ENCODE measurements around the gene DYRK3. TPM values are rescaled to one million over a fixed set of nuclear protein-coding genes. Genes with fewer than 3 reads are reported as not detected.

DYRK3 gene
- total and polyA plus RNA-seq, 9 of the 15 experiments (the other 6 are each of a cell fraction or from before 2014, with no cell fraction given), result 4.5 to 33.7 (median 25.7) TPM

DNA sequence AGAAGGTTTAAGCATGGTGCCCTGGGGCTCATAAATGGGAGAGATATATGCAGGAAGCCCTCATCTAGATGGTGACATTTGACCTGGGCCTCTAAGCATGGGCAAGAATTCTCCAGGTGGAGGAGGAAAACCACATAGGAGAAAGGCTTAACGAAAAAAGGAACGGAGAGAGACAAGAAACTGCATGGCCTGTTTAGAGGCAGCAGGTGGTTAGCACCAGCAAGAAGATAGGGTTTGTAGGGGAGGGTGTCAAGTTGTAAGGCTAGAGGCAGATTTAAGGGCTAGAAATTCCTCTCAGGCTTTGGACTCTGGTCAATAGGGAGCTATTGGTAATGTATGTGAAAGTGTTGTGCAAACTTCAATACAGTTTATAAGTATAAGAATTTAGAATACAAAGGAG is 41.2 kb downstream of the DYRK3 start:
- Histone ChIP-seq H3K36me3 (ENCODE audit: control insufficient read depth, insufficient read depth, low read length) (no peaks in the 10 kb centered on the region), H2AFZ (ENCODE audit: low read depth, low read length) (peak overlapping the region; percentile 46; the same call in 1 of the 2 replicates), H3K4me3 (no peak overlapping the region), H3K9ac (ENCODE audit: insufficient read depth in 1 of 2, low read depth in 2 of 2, low read length in 2 of 2) (no peak overlapping the region; a peak in 1 of 4 replicates), H3K9me1 (ENCODE audit: control insufficient read depth, insufficient read depth, low read length) (peaks cover 3% of the 10 kb centered on the region), H3K79me2 (ENCODE audit: control insufficient read depth, insufficient read depth, low read length) (no peaks in the 10 kb centered on the region), H3K4me1 (replicated peaks in 1 of 2; ENCODE audit: control insufficient read depth in 2 of 2, insufficient read depth in 2 of 2, low read length in 2 of 2) (peaks cover 34 to 75% of the 10 kb centered on the region in 2 experiments), H3K4me2 (ENCODE audit: insufficient read depth, low read length) (no peak overlapping the region), H3K27me3 (ENCODE audit: control insufficient read depth in 2 of 2, insufficient read depth in 2 of 2, low read length in 2 of 2) (no peaks in the 10 kb centered on the region; a peak in 1 of 5 replicates), H4K20me1 (replicated peaks; ENCODE audit: control insufficient read depth, insufficient read depth, low read length) (no peaks in the 10 kb centered on the region), H3K27ac (ENCODE audit: extremely low read depth, low read depth, low read length) (no peak overlapping the region), H3K9me3 (replicated peaks; ENCODE audit: control insufficient read depth, insufficient read depth, low read depth, low read length) (no peaks in the 10 kb centered on the region)
- intact Hi-C loops (cut with micrococcal nuclease) (no loop called here), in situ Hi-C loops (cut with MboI) (no loop called here)
- DNase-seq (ENCODE audit: extremely low read depth in 1 of 4, low spot score in 3 of 4) (no peak), ATAC-seq (no peak), FAIRE-seq (no peak)
- CTCF ChIA-PET (ENCODE audit: low intra/inter-chr PET ratio), result interaction anchor here (0.6 kb wide), 1 partner anchor 230 kb away, joined by 3 read pairs; no protein-coding TSS in a partner anchor
- POLR2A ChIA-PET, result interaction anchor here (0.7 to 1.6 kb wide), 5 partner anchors 8 to 62 kb away, joined by 3 to 5 read pairs (median 4); partner anchors contain the start of gene MAPKAPK2
- 3% methylated on average over 2 of the region's 2 CpGs for WGBS (ENCODE audit: insufficient coverage, low coverage, missing lambda C conversion rate)
- no TSS peak for BruUV-seq (replicated peaks)
- TF ChIP-seq, protein P1, sequence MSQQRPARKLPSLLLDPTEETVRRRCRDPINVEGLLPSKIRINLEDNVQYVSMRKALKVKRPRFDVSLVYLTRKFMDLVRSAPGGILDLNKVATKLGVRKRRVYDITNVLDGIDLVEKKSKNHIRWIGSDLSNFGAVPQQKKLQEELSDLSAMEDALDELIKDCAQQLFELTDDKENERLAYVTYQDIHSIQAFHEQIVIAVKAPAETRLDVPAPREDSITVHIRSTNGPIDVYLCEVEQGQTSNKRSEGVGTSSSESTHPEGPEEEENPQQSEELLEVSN (IDR thresholded peaks at IDR 0.05; ENCODE audit: borderline replicate concordance in 1 of 2, extremely low read depth in 1 of 2, insufficient read depth in 1 of 2, insufficient read length in 1 of 2, low read depth in 1 of 2, low read length in 1 of 2, poor library complexity in 1 of 2, severe bottlenecking in 1 of 2), result peak in 1 of 2 experiments; percentile 13
- TF ChIP-seq, protein P2, sequence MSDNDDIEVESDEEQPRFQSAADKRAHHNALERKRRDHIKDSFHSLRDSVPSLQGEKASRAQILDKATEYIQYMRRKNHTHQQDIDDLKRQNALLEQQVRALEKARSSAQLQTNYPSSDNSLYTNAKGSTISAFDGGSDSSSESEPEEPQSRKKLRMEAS (CRISPR knock-in tag; IDR thresholded peaks at IDR 0.05), result no peak
- TF ChIP-seq, protein P3, sequence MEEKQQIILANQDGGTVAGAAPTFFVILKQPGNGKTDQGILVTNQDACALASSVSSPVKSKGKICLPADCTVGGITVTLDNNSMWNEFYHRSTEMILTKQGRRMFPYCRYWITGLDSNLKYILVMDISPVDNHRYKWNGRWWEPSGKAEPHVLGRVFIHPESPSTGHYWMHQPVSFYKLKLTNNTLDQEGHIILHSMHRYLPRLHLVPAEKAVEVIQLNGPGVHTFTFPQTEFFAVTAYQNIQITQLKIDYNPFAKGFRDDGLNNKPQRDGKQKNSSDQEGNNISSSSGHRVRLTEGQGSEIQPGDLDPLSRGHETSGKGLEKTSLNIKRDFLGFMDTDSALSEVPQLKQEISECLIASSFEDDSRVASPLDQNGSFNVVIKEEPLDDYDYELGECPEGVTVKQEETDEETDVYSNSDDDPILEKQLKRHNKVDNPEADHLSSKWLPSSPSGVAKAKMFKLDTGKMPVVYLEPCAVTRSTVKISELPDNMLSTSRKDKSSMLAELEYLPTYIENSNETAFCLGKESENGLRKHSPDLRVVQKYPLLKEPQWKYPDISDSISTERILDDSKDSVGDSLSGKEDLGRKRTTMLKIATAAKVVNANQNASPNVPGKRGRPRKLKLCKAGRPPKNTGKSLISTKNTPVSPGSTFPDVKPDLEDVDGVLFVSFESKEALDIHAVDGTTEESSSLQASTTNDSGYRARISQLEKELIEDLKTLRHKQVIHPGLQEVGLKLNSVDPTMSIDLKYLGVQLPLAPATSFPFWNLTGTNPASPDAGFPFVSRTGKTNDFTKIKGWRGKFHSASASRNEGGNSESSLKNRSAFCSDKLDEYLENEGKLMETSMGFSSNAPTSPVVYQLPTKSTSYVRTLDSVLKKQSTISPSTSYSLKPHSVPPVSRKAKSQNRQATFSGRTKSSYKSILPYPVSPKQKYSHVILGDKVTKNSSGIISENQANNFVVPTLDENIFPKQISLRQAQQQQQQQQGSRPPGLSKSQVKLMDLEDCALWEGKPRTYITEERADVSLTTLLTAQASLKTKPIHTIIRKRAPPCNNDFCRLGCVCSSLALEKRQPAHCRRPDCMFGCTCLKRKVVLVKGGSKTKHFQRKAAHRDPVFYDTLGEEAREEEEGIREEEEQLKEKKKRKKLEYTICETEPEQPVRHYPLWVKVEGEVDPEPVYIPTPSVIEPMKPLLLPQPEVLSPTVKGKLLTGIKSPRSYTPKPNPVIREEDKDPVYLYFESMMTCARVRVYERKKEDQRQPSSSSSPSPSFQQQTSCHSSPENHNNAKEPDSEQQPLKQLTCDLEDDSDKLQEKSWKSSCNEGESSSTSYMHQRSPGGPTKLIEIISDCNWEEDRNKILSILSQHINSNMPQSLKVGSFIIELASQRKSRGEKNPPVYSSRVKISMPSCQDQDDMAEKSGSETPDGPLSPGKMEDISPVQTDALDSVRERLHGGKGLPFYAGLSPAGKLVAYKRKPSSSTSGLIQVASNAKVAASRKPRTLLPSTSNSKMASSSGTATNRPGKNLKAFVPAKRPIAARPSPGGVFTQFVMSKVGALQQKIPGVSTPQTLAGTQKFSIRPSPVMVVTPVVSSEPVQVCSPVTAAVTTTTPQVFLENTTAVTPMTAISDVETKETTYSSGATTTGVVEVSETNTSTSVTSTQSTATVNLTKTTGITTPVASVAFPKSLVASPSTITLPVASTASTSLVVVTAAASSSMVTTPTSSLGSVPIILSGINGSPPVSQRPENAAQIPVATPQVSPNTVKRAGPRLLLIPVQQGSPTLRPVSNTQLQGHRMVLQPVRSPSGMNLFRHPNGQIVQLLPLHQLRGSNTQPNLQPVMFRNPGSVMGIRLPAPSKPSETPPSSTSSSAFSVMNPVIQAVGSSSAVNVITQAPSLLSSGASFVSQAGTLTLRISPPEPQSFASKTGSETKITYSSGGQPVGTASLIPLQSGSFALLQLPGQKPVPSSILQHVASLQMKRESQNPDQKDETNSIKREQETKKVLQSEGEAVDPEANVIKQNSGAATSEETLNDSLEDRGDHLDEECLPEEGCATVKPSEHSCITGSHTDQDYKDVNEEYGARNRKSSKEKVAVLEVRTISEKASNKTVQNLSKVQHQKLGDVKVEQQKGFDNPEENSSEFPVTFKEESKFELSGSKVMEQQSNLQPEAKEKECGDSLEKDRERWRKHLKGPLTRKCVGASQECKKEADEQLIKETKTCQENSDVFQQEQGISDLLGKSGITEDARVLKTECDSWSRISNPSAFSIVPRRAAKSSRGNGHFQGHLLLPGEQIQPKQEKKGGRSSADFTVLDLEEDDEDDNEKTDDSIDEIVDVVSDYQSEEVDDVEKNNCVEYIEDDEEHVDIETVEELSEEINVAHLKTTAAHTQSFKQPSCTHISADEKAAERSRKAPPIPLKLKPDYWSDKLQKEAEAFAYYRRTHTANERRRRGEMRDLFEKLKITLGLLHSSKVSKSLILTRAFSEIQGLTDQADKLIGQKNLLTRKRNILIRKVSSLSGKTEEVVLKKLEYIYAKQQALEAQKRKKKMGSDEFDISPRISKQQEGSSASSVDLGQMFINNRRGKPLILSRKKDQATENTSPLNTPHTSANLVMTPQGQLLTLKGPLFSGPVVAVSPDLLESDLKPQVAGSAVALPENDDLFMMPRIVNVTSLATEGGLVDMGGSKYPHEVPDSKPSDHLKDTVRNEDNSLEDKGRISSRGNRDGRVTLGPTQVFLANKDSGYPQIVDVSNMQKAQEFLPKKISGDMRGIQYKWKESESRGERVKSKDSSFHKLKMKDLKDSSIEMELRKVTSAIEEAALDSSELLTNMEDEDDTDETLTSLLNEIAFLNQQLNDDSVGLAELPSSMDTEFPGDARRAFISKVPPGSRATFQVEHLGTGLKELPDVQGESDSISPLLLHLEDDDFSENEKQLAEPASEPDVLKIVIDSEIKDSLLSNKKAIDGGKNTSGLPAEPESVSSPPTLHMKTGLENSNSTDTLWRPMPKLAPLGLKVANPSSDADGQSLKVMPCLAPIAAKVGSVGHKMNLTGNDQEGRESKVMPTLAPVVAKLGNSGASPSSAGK (IDR thresholded peaks at IDR 0.05), result peak; percentile 86
- TF ChIP-seq TCF3 (CRISPR knock-in tag; IDR thresholded peaks at IDR 0.05), result peak; percentile 45
- TF ChIP-seq HLTF (IDR thresholded peaks at IDR 0.05), result no peak
- TF ChIP-seq CBFA2T3 (IDR thresholded peaks at IDR 0.05), result 0 out of 2 replicates have a peak, but pooled peaks have one; percentile 35
- peak in 1 of 2 experiments; percentile 24; a peak in 2 of 4 replicates for TF ChIP-seq ETV6 (IDR thresholded peaks at IDR 0.05; ENCODE audit: borderline replicate concordance in 1 of 2, low read depth in 2 of 2, low read length in 1 of 2)
- TF ChIP-seq ETV6 (CRISPR knock-in tag; IDR thresholded peaks at IDR 0.05; ENCODE audit: borderline replicate concordance), result no peak
- no peak for TF ChIP-seq CEBPB (tag; IDR thresholded peaks at IDR 0.05)
- peak; percentile 68 for TF ChIP-seq L3MBTL2 (IDR thresholded peaks at IDR 0.05)
